BE2C (cell line): Measurements from ENCODE around the gene ARX. TPM values are rescaled to one million over a fixed set of nuclear protein-coding genes. Genes with fewer than 3 reads are reported as not detected.

Source experiments
- DNase-seq: peaks from one replicate; pipeline ENCODE4 v3.0.0-alpha.2; 2020
- H3K27me3 ChIP-seq: fragments of 250-450 bp; sonication (Bioruptor Pico); 2 replicates; pipeline ENCODE4 v1.5.1; 2020; ENCODE audit warnings: mild to moderate bottlenecking
- H3K36me3 ChIP-seq: fragments of 250-450 bp; sonication (Bioruptor Pico); 2 replicates; pipeline ENCODE4 v1.5.1; 2020; ENCODE audit warnings: mild to moderate bottlenecking
- H3K4me1 ChIP-seq: fragments of 250-450 bp; sonication (Bioruptor Pico); 2 replicates; pipeline ENCODE4 v1.5.1; 2020
- H3K4me3 ChIP-seq: 2 replicates; pipeline ENCODE4 v1.5.1; 2011; ENCODE audit warnings: low read depth, low read length
- H3K9me3 ChIP-seq: fragments of 250-450 bp; sonication (Bioruptor Pico); 2 replicates; pipeline ENCODE4 v1.5.1; 2020
- CTCF ChIP-seq: IDR thresholded peaks from 2 replicates; pipeline ENCODE4 v1.5.1; 2012; ENCODE audit warnings: mild to moderate bottlenecking, low read depth, low read length
- polyA plus RNA-seq: library from polyadenylated mRNA; unstranded; fragments of >200 nt; gene quantifications from one replicate; pipeline ENCODE4 v1.2.1, GENCODE V29; 2012; ENCODE audit warnings: low read depth, missing spikeins; ENCODE audit not compliant: insufficient read length, insufficient read depth

ARX gene
- polyA plus RNA-seq = not detected

- H3K27me3 ChIP-seq = peaks cover 85% of the 10 kb centered on the region
- no peaks in the 10 kb centered on the region; the same call in 1 of the 2 replicates for H3K9me3 ChIP-seq
- DNase-seq = peak; percentile 50
- H3K36me3 ChIP-seq = no peaks in the 10 kb centered on the region
- H3K4me1 ChIP-seq = no peaks in the 10 kb centered on the region
- no peak for TF ChIP-seq CTCF
- no peak within 1 kb of the TSS for H3K4me3 ChIP-seq
Observed at GRCh38 chrX:25015486-25016360, at the start of gene ARX. ARX (minus strand) TSS chrX:25015965; CDS start chrX:25015737, 228 bp downstream.

GRCh38 chrX:25059273-25059672 lies 43.5 kb upstream of the ARX start:
- Histone ChIP-seq H3K4me1 (no peaks in the 10 kb centered on the region), H3K27me3 (no peaks in the 10 kb centered on the region), H3K9me3 (no peaks in the 10 kb centered on the region), H3K4me3 (no peak overlapping the region), H3K36me3 (no peaks in the 10 kb centered on the region)
- no peak for TF ChIP-seq CTCF
- DNase-seq = no peak

- no peak for TF ChIP-seq CTCF
- DNase-seq = no peak
- no peaks in the 10 kb centered on the region for H3K9me3 ChIP-seq
- H3K36me3 ChIP-seq = no peaks in the 10 kb centered on the region
- no peaks in the 10 kb centered on the region for H3K27me3 ChIP-seq
- H3K4me1 ChIP-seq = no peaks in the 10 kb centered on the region
- H3K4me3 ChIP-seq = no peak overlapping the region
Observed at GRCh38 chrX:25052798-25053534, 37.2 kb upstream of the ARX start.

- H3K9me3 ChIP-seq = no peaks in the 10 kb centered on the region
- H3K4me1 ChIP-seq = no peaks in the 10 kb centered on the region
- no peaks in the 10 kb centered on the region for H3K36me3 ChIP-seq
- no peaks in the 10 kb centered on the region for H3K27me3 ChIP-seq
- no peak for DNase-seq
- H3K4me3 ChIP-seq = no peak overlapping the region
- no peak for TF ChIP-seq CTCF
Observed at GRCh38 chrX:25049971-25050370, 34.2 kb upstream of the ARX start.

- Histone ChIP-seq H3K4me3 (no peak overlapping the region), H3K27me3 (no peaks in the 10 kb centered on the region), H3K36me3 (no peaks in the 10 kb centered on the region), H3K4me1 (no peaks in the 10 kb centered on the region), H3K9me3 (no peaks in the 10 kb centered on the region)
- no peak for DNase-seq
- TF ChIP-seq CTCF = no peak
Observed at GRCh38 chrX:25049357-25049756, 33.6 kb upstream of the ARX start.
